ENCODE results near the gene ADGRA1.

DNA sequence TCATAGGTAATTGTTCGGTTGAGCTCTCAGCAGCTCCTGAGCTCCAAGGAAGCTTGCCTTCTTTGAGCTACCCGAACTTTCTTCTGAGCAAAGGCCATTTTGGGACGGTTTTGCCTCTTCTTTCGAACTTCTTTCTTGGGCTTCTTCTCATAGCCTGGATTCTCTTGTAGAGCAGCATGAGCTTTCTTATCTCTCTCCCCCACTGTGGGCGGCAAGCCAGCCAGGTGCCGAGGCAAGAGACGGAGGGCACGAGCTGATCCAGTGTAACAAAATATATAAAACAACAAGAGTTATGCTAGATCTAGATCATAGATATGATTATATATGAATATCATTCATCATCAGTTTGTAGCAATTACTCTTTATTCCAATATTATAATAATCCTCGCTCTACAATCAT lies 55.8 kb downstream of the ADGRA1 start:
- TF ChIP-seq, protein P1, sequence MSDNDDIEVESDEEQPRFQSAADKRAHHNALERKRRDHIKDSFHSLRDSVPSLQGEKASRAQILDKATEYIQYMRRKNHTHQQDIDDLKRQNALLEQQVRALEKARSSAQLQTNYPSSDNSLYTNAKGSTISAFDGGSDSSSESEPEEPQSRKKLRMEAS (IDR thresholded peaks at IDR 0.05), result no peak
- TF ChIP-seq CEBPB (IDR thresholded peaks at IDR 0.05) (no peak), TCF12 (IDR thresholded peaks at IDR 0.05; ENCODE audit: low read depth) (no peak), YY1 (IDR thresholded peaks at IDR 0.05; ENCODE audit: low read depth) (no peak), EGR1 (IDR thresholded peaks at IDR 0.05) (no peak), EP300 (IDR thresholded peaks at IDR 0.05; ENCODE audit: borderline replicate concordance) (no peak), TEAD4 (IDR thresholded peaks at IDR 0.05) (no peak), NFIC (IDR thresholded peaks at IDR 0.05) (no peak), FOXM1 (IDR thresholded peaks at IDR 0.05; ENCODE audit: borderline replicate concordance, low read depth) (no peak), ZBTB7A (IDR thresholded peaks at IDR 0.05; ENCODE audit: low read depth) (no peak), TAF1 (IDR thresholded peaks at IDR 0.05; ENCODE audit: low read depth) (no peak), RAD21 (IDR thresholded peaks at IDR 0.05; ENCODE audit: low read depth) (no peak)
- TF ChIP-seq, protein P2, sequence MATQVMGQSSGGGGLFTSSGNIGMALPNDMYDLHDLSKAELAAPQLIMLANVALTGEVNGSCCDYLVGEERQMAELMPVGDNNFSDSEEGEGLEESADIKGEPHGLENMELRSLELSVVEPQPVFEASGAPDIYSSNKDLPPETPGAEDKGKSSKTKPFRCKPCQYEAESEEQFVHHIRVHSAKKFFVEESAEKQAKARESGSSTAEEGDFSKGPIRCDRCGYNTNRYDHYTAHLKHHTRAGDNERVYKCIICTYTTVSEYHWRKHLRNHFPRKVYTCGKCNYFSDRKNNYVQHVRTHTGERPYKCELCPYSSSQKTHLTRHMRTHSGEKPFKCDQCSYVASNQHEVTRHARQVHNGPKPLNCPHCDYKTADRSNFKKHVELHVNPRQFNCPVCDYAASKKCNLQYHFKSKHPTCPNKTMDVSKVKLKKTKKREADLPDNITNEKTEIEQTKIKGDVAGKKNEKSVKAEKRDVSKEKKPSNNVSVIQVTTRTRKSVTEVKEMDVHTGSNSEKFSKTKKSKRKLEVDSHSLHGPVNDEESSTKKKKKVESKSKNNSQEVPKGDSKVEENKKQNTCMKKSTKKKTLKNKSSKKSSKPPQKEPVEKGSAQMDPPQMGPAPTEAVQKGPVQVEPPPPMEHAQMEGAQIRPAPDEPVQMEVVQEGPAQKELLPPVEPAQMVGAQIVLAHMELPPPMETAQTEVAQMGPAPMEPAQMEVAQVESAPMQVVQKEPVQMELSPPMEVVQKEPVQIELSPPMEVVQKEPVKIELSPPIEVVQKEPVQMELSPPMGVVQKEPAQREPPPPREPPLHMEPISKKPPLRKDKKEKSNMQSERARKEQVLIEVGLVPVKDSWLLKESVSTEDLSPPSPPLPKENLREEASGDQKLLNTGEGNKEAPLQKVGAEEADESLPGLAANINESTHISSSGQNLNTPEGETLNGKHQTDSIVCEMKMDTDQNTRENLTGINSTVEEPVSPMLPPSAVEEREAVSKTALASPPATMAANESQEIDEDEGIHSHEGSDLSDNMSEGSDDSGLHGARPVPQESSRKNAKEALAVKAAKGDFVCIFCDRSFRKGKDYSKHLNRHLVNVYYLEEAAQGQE (IDR thresholded peaks at IDR 0.05; ENCODE audit: low read depth), result no peak
- TF ChIP-seq, protein P3, sequence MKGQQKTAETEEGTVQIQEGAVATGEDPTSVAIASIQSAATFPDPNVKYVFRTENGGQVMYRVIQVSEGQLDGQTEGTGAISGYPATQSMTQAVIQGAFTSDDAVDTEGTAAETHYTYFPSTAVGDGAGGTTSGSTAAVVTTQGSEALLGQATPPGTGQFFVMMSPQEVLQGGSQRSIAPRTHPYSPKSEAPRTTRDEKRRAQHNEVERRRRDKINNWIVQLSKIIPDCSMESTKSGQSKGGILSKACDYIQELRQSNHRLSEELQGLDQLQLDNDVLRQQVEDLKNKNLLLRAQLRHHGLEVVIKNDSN (IDR thresholded peaks at IDR 0.05), result no peak
